Natural killer cell (primary cell): ENCODE results near the gene POLR1A. TPM values are rescaled to one million over a fixed set of nuclear protein-coding genes. Genes with fewer than 3 reads are reported as not detected.
A peak's percentile ranks its signal among the peaks of the same experiment; 100 is the strongest.

ENCODE experiments used
- ATAC-seq, 3 donors: fragments of 150-1000 bp in 2 of 3; fragments of 200-7000 bp in 1 of 3; cut with Tn5 transposase; 1 replicate in 1 of 3; 2 replicates in 2 of 3; pipeline ENCODE4 v1.10.0; 2021; ENCODE audit warnings: mild to moderate bottlenecking in 2 of 3, moderate library complexity in 2 of 3
- DNase-seq, 2 donors: peaks; one replicate each; pipeline versions ENCODE4 v3.0.0 to v3.0.0-alpha.2; 2013 to 2021; ENCODE audit warnings: mixed read lengths in 1 of 2
- H3K27ac ChIP-seq: one replicate; pipeline ENCODE4 v1.5.1; 2013; ENCODE audit warnings: mild to moderate bottlenecking, low read length
- H3K27me3 ChIP-seq: one replicate; pipeline ENCODE4 v1.6.1; 2013; ENCODE audit warnings: low read length; ENCODE audit not compliant: control insufficient read depth, insufficient read depth
- H3K36me3 ChIP-seq: one replicate; pipeline ENCODE4 v1.6.1; 2013; ENCODE audit warnings: low read length; ENCODE audit not compliant: control insufficient read depth, insufficient read depth
- H3K4me1 ChIP-seq: one replicate; pipeline ENCODE4 v1.6.1; 2013; ENCODE audit warnings: low read length; ENCODE audit not compliant: control insufficient read depth, insufficient read depth
- H3K4me3 ChIP-seq: one replicate; pipeline ENCODE4 v1.5.1; 2013; ENCODE audit warnings: low read length
- H3K9me3 ChIP-seq: one replicate; pipeline ENCODE4 v1.6.1; 2013; ENCODE audit warnings: low read length; ENCODE audit not compliant: control insufficient read depth, insufficient read depth
- H3K27ac Mint-ChIP-seq, 2 donors: one replicate each; pipeline ENCODE4 v1.8.0; 2022; ENCODE audit warnings: mild to moderate bottlenecking in 2 of 2, mixed read lengths in 2 of 2, moderate library complexity in 1 of 2
- H3K27me3 Mint-ChIP-seq, 2 donors: one replicate each; pipeline ENCODE4 v1.8.0; 2022; ENCODE audit warnings: low read depth in 2 of 2, mixed read lengths in 2 of 2
- H3K36me3 Mint-ChIP-seq: one replicate; pipeline ENCODE4 v1.8.0; 2022; ENCODE audit warnings: mixed read lengths
- H3K4me1 Mint-ChIP-seq, 2 donors: one replicate each; pipeline ENCODE4 v1.8.0; 2022; ENCODE audit warnings: mixed read lengths in 2 of 2
- H3K4me3 Mint-ChIP-seq: one replicate; pipeline ENCODE4 v1.8.0; 2022; ENCODE audit warnings: mild to moderate bottlenecking, moderate library complexity, mixed read lengths
- H3K9me3 Mint-ChIP-seq, 2 donors: one replicate each; pipeline ENCODE4 v1.8.0; 2022; ENCODE audit warnings: mixed read lengths in 2 of 2
- CTCF ChIP-seq: fragments of 200-600 bp; IDR thresholded peaks from one replicate; pipeline ENCODE4 v1.8.0; 2022; ENCODE audit warnings: antibody characterized with exemption
- WGBS: methylation state at CpG from one replicate; pipeline ENCODE4 v1.1.7; 2013; ENCODE audit warnings: missing lambda C conversion rate; ENCODE audit not compliant: insufficient coverage; 5-methylcytosine and 5-hydroxymethylcytosine counted together
- intact Hi-C: fragments of 100-400 bp; cut with micrococcal nuclease; formaldehyde crosslinking; loops from one replicate; pipeline ENCODE4 v1.14.2; 2022
- total RNA-seq, 4 donors: library from RNA; stranded (reverse); fragments of 120-200 nt in 1 of 4; gene quantifications; one replicate each; pipeline versions ENCODE4 v1.2.3 to v1.2.4, GENCODE V29; 2013 to 2022

POLR1A gene
- total RNA-seq, 3 donors from 2014 or later (not counting 1 experiment from before 2014, with no cell fraction given): 19.7 to 26.5 (median 22.8) TPM

GRCh38 chr2:86054535-86055082 is 51.1 kb downstream of the POLR1A start:
- ATAC-seq (no peak), DNase-seq (no peak)
- whole genome bisulfite sequencing: 96% methylated on average over 10 of the region's 10 CpGs
- no peaks in the 10 kb centered on the region for H3K27me3 Mint-ChIP-seq
- Histone ChIP-seq H3K9me3 (no peaks in the 10 kb centered on the region), H3K4me1 (no peaks in the 10 kb centered on the region), H3K27me3 (no peaks in the 10 kb centered on the region), H3K4me3 (no peak overlapping the region), H3K27ac (no peak overlapping the region), H3K36me3 (peaks cover 38% of the 10 kb centered on the region)
- H3K4me1 Mint-ChIP-seq: no peaks in the 10 kb centered on the region
- no peak for TF ChIP-seq CTCF
- no peaks in the 10 kb centered on the region for H3K9me3 Mint-ChIP-seq
- H3K4me3 Mint-ChIP-seq: no peak overlapping the region
- intact Hi-C loops: no loop called here
- no peaks in the 10 kb centered on the region for H3K36me3 Mint-ChIP-seq
- no peak overlapping the region for H3K27ac Mint-ChIP-seq

GRCh38 chr2:86053166-86053565 is 52.5 kb downstream of the POLR1A start:
- Histone ChIP-seq H3K4me1 (no peaks in the 10 kb centered on the region), H3K36me3 (peaks cover 44% of the 10 kb centered on the region), H3K27me3 (no peaks in the 10 kb centered on the region), H3K27ac (no peak overlapping the region), H3K4me3 (no peak overlapping the region), H3K9me3 (no peaks in the 10 kb centered on the region)
- DNase-seq (no peak), ATAC-seq (no peak)
- H3K36me3 Mint-ChIP-seq: no peaks in the 10 kb centered on the region
- 96% methylated on average over 4 of the region's 4 CpGs for WGBS
- no peak overlapping the region for H3K27ac Mint-ChIP-seq
- H3K27me3 Mint-ChIP-seq: no peaks in the 10 kb centered on the region
- TF ChIP-seq CTCF: no peak
- no peak overlapping the region for H3K4me3 Mint-ChIP-seq
- no peaks in the 10 kb centered on the region for H3K4me1 Mint-ChIP-seq
- intact Hi-C loops: no loop called here
- no peaks in the 10 kb centered on the region for H3K9me3 Mint-ChIP-seq

- DNase-seq: peak in 1 of 2 donors; percentile 11
- Histone ChIP-seq H3K27ac (no peak overlapping the region), H3K9me3 (no peaks in the 10 kb centered on the region), H3K4me3 (no peak overlapping the region), H3K4me1 (no peaks in the 10 kb centered on the region), H3K27me3 (no peaks in the 10 kb centered on the region), H3K36me3 (peaks cover 48% of the 10 kb centered on the region)
- Mint-ChIP-seq H3K27me3 (no peaks in the 10 kb centered on the region), H3K9me3 (no peaks in the 10 kb centered on the region), H3K27ac (no peak overlapping the region), H3K4me1 (no peaks in the 10 kb centered on the region), H3K36me3 (no peaks in the 10 kb centered on the region), H3K4me3 (no peak overlapping the region)
- no peak for TF ChIP-seq CTCF
- ATAC-seq: no peak
- WGBS: 98% methylated on average over 16 of the region's 16 CpGs
- intact Hi-C loops: no loop called here
Measured at GRCh38 chr2:86052676-86053075, 53.0 kb downstream of the POLR1A start.

GRCh38 chr2:86052265-86052664 is 53.4 kb downstream of the POLR1A start:
- H3K4me3 ChIP-seq: no peak overlapping the region
- intact Hi-C loops: no loop called here
- H3K27ac ChIP-seq: no peak overlapping the region
- peaks cover 50% of the 10 kb centered on the region for H3K36me3 ChIP-seq
- no peak for TF ChIP-seq CTCF
- Mint-ChIP-seq H3K4me3 (no peak overlapping the region), H3K36me3 (no peaks in the 10 kb centered on the region), H3K4me1 (no peaks in the 10 kb centered on the region), H3K27me3 (no peaks in the 10 kb centered on the region), H3K27ac (no peak overlapping the region), H3K9me3 (no peaks in the 10 kb centered on the region)
- H3K27me3 ChIP-seq: no peaks in the 10 kb centered on the region
- WGBS: 96% methylated on average over 6 of the region's 6 CpGs
- no peaks in the 10 kb centered on the region for H3K4me1 ChIP-seq
- ATAC-seq (no peak), DNase-seq (peak in 1 of 2 donors; percentile 4)
- no peaks in the 10 kb centered on the region for H3K9me3 ChIP-seq
